ENCODE measurements around the gene NT5C1A. TPM values are rescaled to one million over a fixed set of nuclear protein-coding genes. Genes with fewer than 3 reads are reported as not detected.

The NT5C1A gene
- total RNA-seq, 1 donor from 2014 or later: not detected

- no peak for TF ChIP-seq CTCF (conservative IDR thresholded peaks at IDR 0.05)
- H3K36me3 Mint-ChIP-seq: no peaks in the 10 kb centered on the region
- peaks cover 61% of the 10 kb centered on the region for H3K27me3 Mint-ChIP-seq
- DNase-seq (ENCODE audit: extremely low spot score, unreplicated experiment): no peak
- H3K27ac Mint-ChIP-seq: no peak overlapping the region
- no peaks in the 10 kb centered on the region for H3K9me3 Mint-ChIP-seq
- H3K4me1 Mint-ChIP-seq (ENCODE audit: unreplicated experiment): peaks cover 5% of the 10 kb centered on the region
- no peak overlapping the region for H3K4me3 Mint-ChIP-seq
Observed at GRCh38 chr1:39655578-39656268, 16.2 kb downstream of the NT5C1A start.

GRCh38 chr1:39654291-39654690 lies 17.6 kb downstream of the NT5C1A start:
- no peaks in the 10 kb centered on the region for H3K36me3 Mint-ChIP-seq
- peaks cover 47% of the 10 kb centered on the region for H3K27me3 Mint-ChIP-seq
- H3K4me1 Mint-ChIP-seq (ENCODE audit: unreplicated experiment): peaks cover 5% of the 10 kb centered on the region
- no peak for DNase-seq (ENCODE audit: extremely low spot score, unreplicated experiment)
- TF ChIP-seq CTCF (conservative IDR thresholded peaks at IDR 0.05): no peak
- no peak overlapping the region for H3K27ac Mint-ChIP-seq
- no peak overlapping the region for H3K4me3 Mint-ChIP-seq
- no peaks in the 10 kb centered on the region for H3K9me3 Mint-ChIP-seq

GRCh38 chr1:39653546-39654031 lies 18.3 kb downstream of the NT5C1A start:
- H3K4me1 Mint-ChIP-seq (ENCODE audit: unreplicated experiment): peaks cover 5% of the 10 kb centered on the region
- no peak overlapping the region for H3K4me3 Mint-ChIP-seq
- H3K36me3 Mint-ChIP-seq: no peaks in the 10 kb centered on the region
- no peaks in the 10 kb centered on the region for H3K9me3 Mint-ChIP-seq
- no peak overlapping the region for H3K27ac Mint-ChIP-seq
- H3K27me3 Mint-ChIP-seq: peaks cover 43% of the 10 kb centered on the region
- TF ChIP-seq CTCF (conservative IDR thresholded peaks at IDR 0.05): peak; percentile 97
- DNase-seq (ENCODE audit: extremely low spot score, unreplicated experiment): peak; percentile 80

GRCh38 chr1:39652554-39652953 lies 19.4 kb downstream of the NT5C1A start:
- Mint-ChIP-seq H3K27ac (no peak overlapping the region), H3K9me3 (no peaks in the 10 kb centered on the region), H3K27me3 (peaks cover 34% of the 10 kb centered on the region), H3K36me3 (no peaks in the 10 kb centered on the region), H3K4me3 (no peak overlapping the region), H3K4me1 (ENCODE audit: unreplicated experiment) (peaks cover 3% of the 10 kb centered on the region)
- no peak for TF ChIP-seq CTCF (conservative IDR thresholded peaks at IDR 0.05)
- no peak for DNase-seq (ENCODE audit: extremely low spot score, unreplicated experiment)

- Mint-ChIP-seq H3K9me3 (no peaks in the 10 kb centered on the region), H3K27ac (no peak overlapping the region), H3K36me3 (no peaks in the 10 kb centered on the region), H3K4me3 (no peak overlapping the region), H3K4me1 (ENCODE audit: unreplicated experiment) (peaks cover 3% of the 10 kb centered on the region), H3K27me3 (peaks cover 31% of the 10 kb centered on the region)
- no peak for TF ChIP-seq CTCF (conservative IDR thresholded peaks at IDR 0.05)
- DNase-seq (ENCODE audit: extremely low spot score, unreplicated experiment): no peak
Observed at GRCh38 chr1:39652105-39652504, 19.8 kb downstream of the NT5C1A start.
